GM12874 (cell line): Measurements from ENCODE around the gene MUSK.

Experiments used
- CTCF ChIP-seq: IDR thresholded peaks from 2 replicates; pipeline ENCODE4 v1.5.1; 2011; ENCODE audit warnings: low read depth, mild to moderate bottlenecking, control low read depth, low read length, moderate library complexity; ENCODE audit not compliant: insufficient read depth

The MUSK gene

GRCh38 chr9:110638381-110638954 is 30.1 kb upstream of the MUSK start:
- no peak for TF ChIP-seq CTCF

DNA sequence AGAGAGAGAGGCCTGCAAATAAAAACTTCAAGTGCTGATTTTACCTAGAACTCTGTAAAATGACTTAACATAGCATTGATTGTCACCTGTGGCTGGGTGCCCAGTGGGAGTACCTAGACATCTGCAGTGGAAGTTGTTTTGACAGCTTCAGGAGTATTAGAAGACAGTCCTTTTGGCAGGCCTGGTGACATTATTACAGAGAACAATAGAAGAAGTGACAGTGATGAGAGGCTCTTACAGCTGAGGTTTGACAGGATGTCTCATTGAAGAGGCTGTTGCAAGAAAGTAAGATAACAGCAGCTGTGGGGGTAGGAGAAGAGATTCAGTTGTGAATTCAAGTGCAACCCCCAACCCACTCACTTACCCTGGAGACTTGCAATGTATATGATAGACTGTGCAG is 27.9 kb upstream of the MUSK start:
- TF ChIP-seq CTCF = no peak

GRCh38 chr9:110641293-110641692 is 27.3 kb upstream of the MUSK start:
- no peak for TF ChIP-seq CTCF

- no peak for TF ChIP-seq CTCF
Measured at GRCh38 chr9:110648696-110649095, 19.9 kb upstream of the MUSK start.

- no peak for TF ChIP-seq CTCF
Measured at GRCh38 chr9:110650261-110650660, 18.3 kb upstream of the MUSK start.

DNA sequence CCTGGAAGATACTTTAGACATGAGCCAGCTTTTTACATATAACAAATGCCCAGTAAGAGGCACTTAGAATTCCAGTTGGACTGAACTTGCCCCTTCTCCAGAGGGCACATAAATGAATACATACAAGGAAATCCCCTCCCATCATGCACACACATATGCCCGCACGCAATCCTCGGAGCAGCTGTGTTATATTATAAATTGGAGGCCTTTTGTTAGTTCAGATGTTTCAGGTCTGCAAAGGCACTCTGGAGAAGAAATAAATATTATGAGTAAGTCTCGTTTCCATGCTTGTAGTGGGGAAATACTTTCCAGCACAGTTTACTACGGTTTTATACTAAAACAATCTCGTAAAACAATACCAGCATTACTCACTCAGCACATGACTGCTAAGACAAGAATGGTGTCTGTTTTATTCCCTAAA is 17.6 kb upstream of the MUSK start:
- no peak for TF ChIP-seq CTCF

- no peak for TF ChIP-seq CTCF
Measured at GRCh38 chr9:110655754-110656641, 12.6 kb upstream of the MUSK start.
